Measurements from ENCODE around the gene ACAA2.
A peak's percentile ranks its signal among the peaks of the same experiment; 100 is the strongest.

ACAA2 gene

GRCh38 chr18:49813319-49814146 lies at the start of gene ACAA2:
TSS of gene ACAA2 (minus strand) at chr18:49813533. CDS start at chr18:49813484, 49 bp downstream.
- peak; percentile 73 for DNase-seq

- DNase-seq: no peak
Observed at GRCh38 chr18:49862656-49863385, 49.5 kb upstream of the ACAA2 start.

- no peak for DNase-seq
Observed at GRCh38 chr18:49861659-49862058, 48.3 kb upstream of the ACAA2 start.

- DNase-seq: no peak
Observed at GRCh38 chr18:49859725-49860124, 46.4 kb upstream of the ACAA2 start.

GRCh38 chr18:49859021-49859359 lies 45.7 kb upstream of the ACAA2 start:
- no peak for DNase-seq

GRCh38 chr18:49858309-49859020 lies 45.1 kb upstream of the ACAA2 start:
- peak; percentile 48 for DNase-seq

- no peak for DNase-seq
Observed at GRCh38 chr18:49857708-49858107, 44.4 kb upstream of the ACAA2 start.

GRCh38 chr18:49856496-49856895 lies 43.2 kb upstream of the ACAA2 start:
- no peak for DNase-seq

GRCh38 chr18:49855711-49856415 lies 42.5 kb upstream of the ACAA2 start:
- no peak for DNase-seq

- DNase-seq: no peak
Observed at GRCh38 chr18:49854681-49855080, 41.3 kb upstream of the ACAA2 start.

- no peak for DNase-seq
Observed at GRCh38 chr18:49853436-49853835, 40.1 kb upstream of the ACAA2 start.

GRCh38 chr18:49853011-49853410 lies 39.7 kb upstream of the ACAA2 start:
- DNase-seq: no peak

GRCh38 chr18:49851624-49852023 lies 38.3 kb upstream of the ACAA2 start:
- DNase-seq: no peak

- DNase-seq: no peak
Observed at GRCh38 chr18:49850636-49851035, 37.3 kb upstream of the ACAA2 start.

- no peak for DNase-seq
Observed at GRCh38 chr18:49849331-49850217, 36.2 kb upstream of the ACAA2 start.

- no peak for DNase-seq
Observed at GRCh38 chr18:49848115-49848514, 34.8 kb upstream of the ACAA2 start.

GRCh38 chr18:49847524-49847923 lies 34.2 kb upstream of the ACAA2 start:
- DNase-seq: no peak

GRCh38 chr18:49846718-49847470 lies 33.6 kb upstream of the ACAA2 start:
- no peak for DNase-seq

- no peak for DNase-seq
Observed at GRCh38 chr18:49846361-49846662, 33.0 kb upstream of the ACAA2 start.

GRCh38 chr18:49845629-49846360 lies 32.5 kb upstream of the ACAA2 start:
- DNase-seq: no peak

- DNase-seq: no peak
Observed at GRCh38 chr18:49844903-49845302, 31.6 kb upstream of the ACAA2 start.

All from activated T-cell treated with anti-CD3 and anti-CD28 coated beads for 4 hours (primary cell).